Activated naive CD8-positive, alpha-beta T cell treated with anti-CD3 and anti-CD28 coated beads, Interleukin-2, amount 50 U/mL, for 24 hours (primary cell): ENCODE measurements around the gene KLF3.
"Not testable (repeated sequence)": the region's sequence is repeated elsewhere in the genome, so short reads cannot be mapped to it uniquely, and the experiment has no call there.

Experiments used
- ATAC-seq: fragments of 150-1000 bp; cut with Tn5 transposase; one replicate; pipeline ENCODE4 v1.10.0; 2021
- DNase-seq: peaks from one replicate; pipeline ENCODE4 v3.0.0; 2021
- H3K27ac Mint-ChIP-seq: one replicate; pipeline ENCODE4 v1.8.0; 2021; ENCODE audit warnings: mild to moderate bottlenecking, mixed read lengths
- H3K27me3 Mint-ChIP-seq: one replicate; pipeline ENCODE4 v1.8.0; 2021; ENCODE audit warnings: mixed read lengths
- H3K36me3 Mint-ChIP-seq: one replicate; pipeline ENCODE4 v1.8.0; 2021; ENCODE audit warnings: low read depth, mixed read lengths
- H3K4me1 Mint-ChIP-seq: one replicate; pipeline ENCODE4 v1.8.0; 2021; ENCODE audit warnings: mixed read lengths
- H3K4me3 Mint-ChIP-seq: one replicate; pipeline ENCODE4 v1.8.0; 2021; ENCODE audit warnings: mild to moderate bottlenecking, moderate library complexity, mixed read lengths
- H3K9me3 Mint-ChIP-seq: one replicate; pipeline ENCODE4 v1.8.0; 2021; ENCODE audit warnings: mixed read lengths

KLF3 gene

DNA sequence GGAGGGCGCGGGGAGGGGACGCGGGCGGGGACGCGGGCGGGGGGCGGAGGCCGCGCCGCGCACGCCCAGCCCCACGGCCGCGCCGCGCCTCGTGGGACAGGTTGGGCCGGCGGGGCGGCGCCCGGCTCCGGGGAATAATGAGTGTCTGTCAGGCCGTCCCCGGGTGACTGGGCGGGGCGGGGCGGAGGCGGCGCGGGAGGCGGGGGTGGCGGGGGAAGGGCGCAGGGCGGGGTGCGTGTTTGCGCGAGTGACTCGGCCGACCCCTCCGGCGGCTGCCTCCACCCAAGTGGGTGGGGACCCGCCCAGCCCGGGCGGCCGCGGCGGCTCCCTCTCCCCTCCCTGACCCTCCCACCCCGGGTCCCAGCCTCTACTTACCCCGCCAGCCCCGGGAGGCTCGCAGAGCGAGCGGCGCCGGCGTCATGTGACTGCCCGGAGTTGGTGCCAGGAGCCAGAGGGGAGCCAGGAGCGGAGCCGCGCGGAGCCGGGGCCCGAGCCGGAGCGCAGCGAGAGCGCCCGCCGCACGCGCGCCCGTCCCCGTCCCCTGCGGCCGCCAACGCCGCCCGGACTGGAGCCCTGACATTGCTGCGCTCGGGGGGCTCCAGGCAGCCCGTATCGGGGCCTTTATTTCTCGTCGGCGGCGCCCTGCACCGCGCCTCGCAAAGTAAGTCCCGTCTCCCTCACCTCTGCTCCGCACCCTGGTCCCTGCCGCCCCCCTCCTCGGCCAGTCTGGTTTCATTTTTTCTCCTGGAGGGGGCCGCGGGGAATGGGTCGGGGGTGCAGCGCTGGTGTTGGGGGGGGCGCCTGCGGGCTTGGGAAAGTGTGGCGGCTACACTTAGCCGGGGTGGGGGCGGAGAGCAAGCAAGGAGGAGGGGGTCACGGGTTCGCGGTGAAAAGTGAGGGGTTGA, at the start of gene KLF3:
KLF3 (plus strand) TSS at position 399 of the 905 bp plus-strand sequence. CDS start 16,427 bp downstream, outside the sequence.
- DNase-seq (peak; percentile 80), ATAC-seq (peak; percentile 69)
- Mint-ChIP-seq H3K27ac (peak within 1 kb of the TSS; percentile 84), H3K36me3 (no peaks in the 10 kb centered on the region), H3K4me3 (peak within 1 kb of the TSS; percentile 87), H3K4me1 (peaks cover 76% of the 10 kb centered on the region), H3K9me3 (peaks cover 5% of the 10 kb centered on the region), H3K27me3 (no peaks in the 10 kb centered on the region)

- ATAC-seq (no peak), DNase-seq (no peak)
- no peaks in the 10 kb centered on the region for H3K27me3 Mint-ChIP-seq
- no peak overlapping the region for H3K27ac Mint-ChIP-seq
- no peak overlapping the region for H3K4me3 Mint-ChIP-seq
- no peaks in the 10 kb centered on the region for H3K36me3 Mint-ChIP-seq
- peaks cover 7% of the 10 kb centered on the region for H3K4me1 Mint-ChIP-seq
- H3K9me3 Mint-ChIP-seq, result no peaks in the 10 kb centered on the region
Observed at GRCh38 chr4:38614231-38614630, 49.8 kb upstream of the KLF3 start.

DNA sequence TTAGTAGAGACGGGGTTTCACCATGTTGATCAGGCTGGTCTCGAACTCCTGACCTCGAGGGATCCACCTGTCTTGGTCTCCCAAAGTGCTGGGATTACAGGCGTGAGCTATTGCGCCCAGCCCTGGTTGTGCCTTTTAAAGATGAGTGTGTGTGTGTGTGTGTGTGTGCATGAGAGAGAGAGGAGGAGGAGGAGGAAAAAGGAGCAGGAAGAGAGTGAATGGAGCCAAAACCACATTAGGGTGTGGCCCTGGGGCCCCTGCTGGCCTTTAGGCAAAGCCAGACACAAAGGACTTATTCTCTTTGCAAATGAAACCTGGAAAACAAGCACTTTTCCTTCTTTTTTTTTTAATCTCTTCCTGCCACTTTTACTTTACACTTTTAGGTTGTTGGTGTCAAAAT, 48.2 kb upstream of the KLF3 start:
- Mint-ChIP-seq H3K4me3 (no peak overlapping the region), H3K27me3 (no peaks in the 10 kb centered on the region), H3K4me1 (peaks cover 2% of the 10 kb centered on the region), H3K27ac (no peak overlapping the region), H3K9me3 (no peaks in the 10 kb centered on the region), H3K36me3 (no peaks in the 10 kb centered on the region)
- ATAC-seq (no peak), DNase-seq (no peak)

- ATAC-seq (peak; percentile 57), DNase-seq (no peak)
- no peak overlapping the region for H3K27ac Mint-ChIP-seq
- H3K9me3 Mint-ChIP-seq, result no peaks in the 10 kb centered on the region
- peaks cover 2% of the 10 kb centered on the region for H3K4me1 Mint-ChIP-seq
- no peaks in the 10 kb centered on the region for H3K36me3 Mint-ChIP-seq
- no peaks in the 10 kb centered on the region for H3K27me3 Mint-ChIP-seq
- H3K4me3 Mint-ChIP-seq, result no peak overlapping the region
Observed at GRCh38 chr4:38618505-38618904, 45.5 kb upstream of the KLF3 start.

- Mint-ChIP-seq H3K27me3 (no peaks in the 10 kb centered on the region), H3K4me3 (no peak overlapping the region), H3K36me3 (no peaks in the 10 kb centered on the region), H3K27ac (no peak overlapping the region), H3K4me1 (peaks cover 2% of the 10 kb centered on the region), H3K9me3 (no peaks in the 10 kb centered on the region)
- no peak for DNase-seq
- no peak for ATAC-seq
Observed at GRCh38 chr4:38619316-38619715, 44.7 kb upstream of the KLF3 start.

GRCh38 chr4:38620065-38620464, 43.9 kb upstream of the KLF3 start:
- DNase-seq, result no peak
- H3K4me3 Mint-ChIP-seq, result no peak overlapping the region
- no peaks in the 10 kb centered on the region for H3K36me3 Mint-ChIP-seq
- H3K27me3 Mint-ChIP-seq, result no peaks in the 10 kb centered on the region
- no peak for ATAC-seq
- no peaks in the 10 kb centered on the region for H3K9me3 Mint-ChIP-seq
- H3K4me1 Mint-ChIP-seq, result no peaks in the 10 kb centered on the region
- no peak overlapping the region for H3K27ac Mint-ChIP-seq

- Mint-ChIP-seq H3K4me3 (no peak overlapping the region), H3K27ac (no peak overlapping the region), H3K4me1 (peaks cover 3% of the 10 kb centered on the region), H3K27me3 (no peaks in the 10 kb centered on the region), H3K36me3 (no peaks in the 10 kb centered on the region), H3K9me3 (no peaks in the 10 kb centered on the region)
- no peak for DNase-seq
- ATAC-seq, result no peak
Observed at GRCh38 chr4:38620527-38621027, 43.4 kb upstream of the KLF3 start.

DNA sequence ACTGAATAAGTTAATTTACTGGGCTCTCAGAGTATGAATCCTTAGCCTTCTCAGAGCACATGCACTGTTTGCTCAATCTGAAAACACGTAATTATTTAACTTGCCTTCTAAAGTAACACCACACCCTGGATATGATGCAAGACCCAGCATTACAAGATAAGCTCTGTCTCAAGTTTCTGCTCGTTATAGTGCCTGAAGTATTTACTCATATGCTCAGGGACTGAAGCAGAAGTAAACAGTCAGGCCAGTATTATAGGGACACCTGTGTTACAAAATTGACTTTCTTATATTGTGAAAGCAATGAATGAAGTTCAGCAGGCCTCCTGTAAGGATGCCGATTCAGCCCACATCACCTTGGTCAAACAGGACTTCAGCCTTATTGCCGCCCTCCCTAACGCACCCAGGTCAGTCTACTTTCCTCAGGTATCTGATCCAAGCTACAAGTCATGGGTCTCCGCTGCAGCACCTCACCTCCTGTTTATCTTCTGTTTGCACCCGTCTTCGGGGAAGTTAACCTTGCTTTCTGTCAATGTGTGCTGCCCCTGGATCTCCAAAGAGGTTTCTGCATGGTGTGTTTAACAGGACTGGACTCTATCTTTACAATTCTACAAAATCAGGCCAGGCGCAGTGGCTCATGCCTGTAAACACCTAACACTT, 42.8 kb upstream of the KLF3 start:
- Mint-ChIP-seq H3K27ac (no peak overlapping the region), H3K36me3 (no peaks in the 10 kb centered on the region), H3K9me3 (no peaks in the 10 kb centered on the region), H3K4me1 (peaks cover 6% of the 10 kb centered on the region), H3K4me3 (no peak overlapping the region), H3K27me3 (no peaks in the 10 kb centered on the region)
- ATAC-seq (no peak), DNase-seq (no peak)

DNA sequence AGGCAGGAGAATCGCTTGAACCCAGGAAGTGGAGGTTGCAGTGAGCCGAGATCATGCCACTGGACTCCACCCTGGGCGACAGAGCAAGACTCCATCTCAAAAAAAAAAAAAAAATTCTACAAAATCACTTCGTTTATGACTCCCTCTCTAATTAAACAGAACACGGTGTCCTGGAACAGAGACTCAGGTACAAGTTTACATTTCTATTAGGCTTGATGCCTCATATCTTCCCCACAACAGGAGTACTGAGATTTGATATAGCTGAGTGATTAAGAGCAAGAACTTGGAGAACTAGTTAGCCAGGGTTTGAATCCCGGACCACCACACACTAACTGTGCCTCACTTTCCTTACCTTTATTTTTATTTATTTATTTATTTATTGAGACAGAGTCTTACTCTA, 42.2 kb upstream of the KLF3 start:
- no peak for ATAC-seq
- no peaks in the 10 kb centered on the region for H3K27me3 Mint-ChIP-seq
- DNase-seq, result no peak
- H3K4me3 Mint-ChIP-seq, result no peak overlapping the region
- H3K36me3 Mint-ChIP-seq, result no peaks in the 10 kb centered on the region
- no peak overlapping the region for H3K27ac Mint-ChIP-seq
- H3K9me3 Mint-ChIP-seq, result no peaks in the 10 kb centered on the region
- H3K4me1 Mint-ChIP-seq, result peaks cover 6% of the 10 kb centered on the region

- not testable (repeated sequence) for H3K4me1 Mint-ChIP-seq, H3K9me3 Mint-ChIP-seq, H3K27me3 Mint-ChIP-seq, H3K36me3 Mint-ChIP-seq, DNase-seq, ATAC-seq, H3K27ac Mint-ChIP-seq, H3K4me3 Mint-ChIP-seq
Observed at GRCh38 chr4:38622340-38622739, 41.7 kb upstream of the KLF3 start.

- Mint-ChIP-seq H3K4me1 (peaks cover 6% of the 10 kb centered on the region), H3K27me3 (no peaks in the 10 kb centered on the region), H3K9me3 (no peaks in the 10 kb centered on the region), H3K36me3 (no peaks in the 10 kb centered on the region), H3K27ac (no peak overlapping the region), H3K4me3 (no peak overlapping the region)
- ATAC-seq, result no peak
- no peak for DNase-seq
Observed at GRCh38 chr4:38623260-38623659, 40.7 kb upstream of the KLF3 start.

DNA sequence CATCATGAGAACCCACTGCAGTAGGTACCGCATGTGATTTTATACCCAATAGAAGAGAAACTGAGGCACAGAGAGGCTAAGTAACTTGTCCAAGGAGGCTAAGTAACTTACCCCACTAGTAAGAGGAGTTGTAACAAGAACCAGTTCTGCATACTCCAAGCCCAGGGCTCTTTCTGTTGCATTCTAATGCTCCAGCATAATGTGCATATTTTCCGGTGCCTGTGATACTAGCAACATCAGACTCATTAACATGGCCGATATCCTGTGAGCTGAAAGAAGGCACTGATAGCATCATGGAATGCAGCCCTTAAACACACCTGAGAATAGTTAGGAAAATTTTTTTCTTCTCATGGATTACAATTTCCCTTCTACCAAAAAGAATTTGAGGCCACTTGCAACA, 39.7 kb upstream of the KLF3 start:
- Mint-ChIP-seq H3K9me3 (no peaks in the 10 kb centered on the region), H3K27ac (no peak overlapping the region), H3K4me3 (no peak overlapping the region), H3K36me3 (no peaks in the 10 kb centered on the region), H3K4me1 (peaks cover 6% of the 10 kb centered on the region), H3K27me3 (no peaks in the 10 kb centered on the region)
- no peak for DNase-seq
- ATAC-seq, result no peak

DNA sequence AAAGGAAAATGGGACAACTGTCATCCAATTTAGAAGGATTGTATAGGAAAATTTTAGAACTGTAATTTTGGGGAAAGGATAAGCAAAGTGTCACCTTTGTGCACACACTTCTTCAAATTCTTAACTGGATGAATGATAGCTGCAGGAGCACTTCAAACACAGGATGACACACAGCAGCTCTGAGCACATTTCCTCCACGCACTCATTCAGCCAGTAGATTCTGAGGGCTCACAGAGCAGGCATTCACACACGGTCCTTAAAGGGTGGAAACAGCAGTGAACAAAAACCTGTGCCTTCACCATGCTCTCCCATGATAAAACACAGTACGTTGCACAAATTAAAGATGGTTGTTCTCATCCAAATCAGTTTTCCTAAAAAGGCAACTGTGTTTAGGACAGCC, 38.5 kb upstream of the KLF3 start:
- no peak overlapping the region for H3K4me3 Mint-ChIP-seq
- ATAC-seq (peak; percentile 59), DNase-seq (no peak)
- H3K9me3 Mint-ChIP-seq, result no peaks in the 10 kb centered on the region
- no peaks in the 10 kb centered on the region for H3K36me3 Mint-ChIP-seq
- peaks cover 6% of the 10 kb centered on the region for H3K4me1 Mint-ChIP-seq
- no peak overlapping the region for H3K27ac Mint-ChIP-seq
- H3K27me3 Mint-ChIP-seq, result no peaks in the 10 kb centered on the region

DNA sequence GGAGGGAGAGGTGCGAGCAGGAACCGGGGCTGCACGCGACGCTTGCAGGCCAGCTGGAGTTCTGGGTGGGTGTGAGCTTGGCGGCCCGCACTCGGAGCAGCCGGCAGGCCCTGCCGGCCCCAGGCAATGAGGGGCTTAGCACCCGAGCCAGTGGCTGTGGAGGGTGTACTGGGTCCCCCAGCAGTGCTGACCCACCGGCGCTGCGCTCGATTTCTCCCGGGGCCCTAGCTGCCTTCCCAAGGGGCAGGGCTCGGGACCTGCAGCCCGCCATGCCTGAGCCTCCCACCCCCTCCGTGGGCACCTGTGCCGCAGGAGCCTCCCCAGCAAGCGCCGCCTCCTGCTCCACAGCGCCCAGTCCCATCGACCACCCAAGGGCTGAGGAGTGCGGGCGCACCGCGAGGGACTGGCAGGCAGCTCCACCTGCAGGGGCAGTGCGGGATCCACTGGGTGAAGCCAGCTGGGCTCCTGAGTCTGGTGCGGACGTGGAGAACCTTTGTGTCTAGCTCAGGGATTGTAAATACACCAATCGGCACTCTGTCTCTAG, 37.0 kb upstream of the KLF3 start:
- H3K27me3 Mint-ChIP-seq, H3K36me3 Mint-ChIP-seq, H3K27ac Mint-ChIP-seq, DNase-seq, H3K9me3 Mint-ChIP-seq, H3K4me1 Mint-ChIP-seq, H3K4me3 Mint-ChIP-seq, ATAC-seq: not testable (repeated sequence)

DNA sequence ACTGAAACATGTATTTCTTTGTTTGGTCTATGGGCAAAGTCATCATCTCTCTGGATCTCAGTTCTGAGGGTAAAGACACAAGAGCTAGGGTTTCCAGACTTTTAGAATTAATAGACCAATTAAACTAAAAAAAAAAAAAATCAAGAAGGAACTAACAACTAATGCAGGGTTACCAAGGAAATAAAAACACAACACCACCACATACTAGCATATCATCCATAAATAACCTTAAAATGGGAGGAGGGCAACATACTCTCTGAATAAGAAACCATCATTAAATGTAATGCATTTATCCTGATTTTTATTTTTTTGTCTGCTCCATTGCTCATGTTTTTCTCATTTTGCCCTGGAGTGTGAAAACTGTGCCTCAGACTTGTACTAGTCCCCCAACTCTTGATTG, 33.5 kb upstream of the KLF3 start:
- no peak for ATAC-seq
- Mint-ChIP-seq H3K4me3 (no peak overlapping the region), H3K9me3 (no peaks in the 10 kb centered on the region), H3K4me1 (peaks cover 3% of the 10 kb centered on the region), H3K27ac (no peak overlapping the region), H3K36me3 (no peaks in the 10 kb centered on the region), H3K27me3 (no peaks in the 10 kb centered on the region)
- no peak for DNase-seq
